HepG2 (cell line): Measurements from ENCODE around the gene IRF2. TPM values are rescaled to one million over a fixed set of nuclear protein-coding genes. Genes with fewer than 3 reads are reported as not detected.

Source experiments
- ATAC-seq: fragments of 200-7000 bp; cut with Tn5 transposase; 3 replicates; pipeline ENCODE4 v1.9.1; 2020; ENCODE audit warnings: mild to moderate bottlenecking, moderate library complexity
- BruUV-seq: library from RNA; stranded (reverse); fragments of 400-500 nt; replicated peaks from 2 replicates; lab custom pipeline; 2021; lab: Mats Ljungman, UMichigan
- CTCF ChIA-PET: fragments of 300-600 bp; formaldehyde crosslinking; extraction: SDS; loops from one replicate; lab custom pipeline; 2021; ENCODE audit warnings: low total read pairs, inconsistent platforms, low intra/inter-chr PET ratio; lab: Yijun Ruan, JAX
- POLR2A ChIA-PET: fragments of 350-600 bp; sonication (Branson Sonifier 250); formaldehyde crosslinking; loops from one replicate; lab custom pipeline; 2020; ENCODE audit warnings: antibody characterized with exemption, inconsistent platforms; lab: Yijun Ruan, JAX
- DNase-seq: peaks from one replicate; pipeline ENCODE4 v3.0.0-alpha.2; 2015; ENCODE audit warnings: low spot score
- FAIRE-seq: peaks from 3 replicates; lab custom pipeline; 2011; peaks lifted over from hg19 to GRCh38; lab: Jason Lieb, UNC
- H2AFZ ChIP-seq: one replicate; pipeline ENCODE4 v1.6.1; 2011; ENCODE audit warnings: low read length, inconsistent platforms
- H3K27ac ChIP-seq: fragments of 300-600 bp; 3 replicates; pipeline ENCODE4 v1.8.0; 2011; ENCODE audit warnings: mixed run types, mild to moderate bottlenecking, mixed read lengths, low read length, inconsistent platforms; ENCODE audit not compliant: insufficient read depth; ENCODE audit errors: extremely low read length
- H3K27me3 ChIP-seq, 2 experiments: fragments of 200-600 bp in 1 of 2; 2 replicates in 1 of 2; 3 replicates in 1 of 2; pipeline versions ENCODE4 v1.6.0 to v1.8.0; 2011; ENCODE audit warnings: low read length in 2 of 2, mild to moderate bottlenecking in 2 of 2, moderate library complexity in 2 of 2, inconsistent platforms in 1 of 2; ENCODE audit not compliant: insufficient read depth in 2 of 2, control insufficient read depth in 1 of 2
- H3K36me3 ChIP-seq, 2 experiments: fragments of 200-600 bp in 1 of 2; replicated peaks in 1 of 2; 2 replicates in 1 of 2; 3 replicates in 1 of 2; pipeline versions ENCODE4 v1.5.1 to v1.8.0; 2011; ENCODE audit warnings: low read length in 2 of 2, inconsistent platforms in 1 of 2; ENCODE audit not compliant: insufficient read depth in 2 of 2, control insufficient read depth in 1 of 2
- H3K4me1 ChIP-seq: 2 replicates; pipeline ENCODE4 v1.5.1; 2012; ENCODE audit warnings: low read length, inconsistent platforms; ENCODE audit not compliant: insufficient read depth
- H3K4me2 ChIP-seq: 2 replicates; pipeline ENCODE4 v1.6.0; 2011; ENCODE audit warnings: low read depth, low read length, inconsistent platforms
- H3K4me3 ChIP-seq, 3 experiments: fragments of 200-600 bp in 1 of 3; sonication (generic), shearing (Covaris generic) in 1 of 3; replicated peaks in 1 of 3; 2 replicates each; pipeline ENCODE4 v1.5.1; 2011 to 2016; ENCODE audit warnings: low read length in 3 of 3, inconsistent platforms in 2 of 3, low read depth in 2 of 3, mild to moderate bottlenecking in 2 of 3, control low read depth in 1 of 3, mixed read lengths in 1 of 3; ENCODE audit not compliant: insufficient read depth in 1 of 3
- H3K79me2 ChIP-seq: one replicate; pipeline ENCODE4 v1.6.1; 2011; ENCODE audit warnings: low read length, inconsistent platforms; ENCODE audit not compliant: insufficient read depth
- H3K9ac ChIP-seq: 2 replicates; pipeline ENCODE4 v1.6.0; 2011; ENCODE audit warnings: mild to moderate bottlenecking, low read depth, low read length, inconsistent platforms; ENCODE audit not compliant: insufficient read depth
- H3K9me3 ChIP-seq: 2 replicates; pipeline ENCODE4 v1.5.1; 2012; ENCODE audit warnings: mild to moderate bottlenecking, low read length
- H4K20me1 ChIP-seq: 2 replicates; pipeline ENCODE4 v1.6.0; 2011; ENCODE audit warnings: inconsistent platforms, mild to moderate bottlenecking, low read length, moderate library complexity; ENCODE audit not compliant: insufficient read depth
- CBX2 ChIP-seq, 2 experiments: fragments of 200-600 bp in 1 of 2; sonication (generic); formaldehyde crosslinking in 1 of 2; IDR thresholded peaks; 2 replicates each; pipeline versions ENCODE4 v1.7.0 to v1.8.1; 2018 to 2022; ENCODE audit warnings: low read depth in 2 of 2, low read length in 1 of 2, mild to moderate bottlenecking in 1 of 2, missing genetic modification reagents in 1 of 2
- DDIT3 ChIP-seq: sonication (generic); formaldehyde crosslinking; IDR thresholded peaks from 2 replicates; pipeline ENCODE4 v1.4.0; 2020; ENCODE audit warnings: mild to moderate bottlenecking, missing genetic modification reagents
- FOXA1 ChIP-seq, 2 experiments: fragments of 450-650 bp in 1 of 2; sonication (generic) in 1 of 2; formaldehyde crosslinking in 1 of 2; IDR thresholded peaks; 2 replicates each; pipeline versions ENCODE4 v1.4.0 to v1.6.1; 2016 to 2020; ENCODE audit warnings: missing genetic modification reagents in 1 of 2
- GABPA ChIP-seq, 2 experiments: IDR thresholded peaks; 2 replicates each; pipeline ENCODE4 v1.6.1; 2011 to 2016; ENCODE audit warnings: low read depth in 2 of 2, low read length in 1 of 2, missing biosample characterization in 1 of 2, missing genetic modification characterization in 1 of 2
- POLR2AphosphoS2 ChIP-seq: IDR thresholded peaks from 2 replicates; pipeline ENCODE4 v1.6.1; 2011; ENCODE audit warnings: low read depth, low read length, improper control_type of control experiment
- RFX1 ChIP-seq: fragments of 450-650 bp; IDR thresholded peaks from 2 replicates; pipeline ENCODE4 v1.6.1; 2017
- XBP1 ChIP-seq: sonication (generic); formaldehyde crosslinking; IDR thresholded peaks from 2 replicates; pipeline ENCODE4 v1.5.0; 2020; ENCODE audit warnings: missing genetic modification reagents
- ZNF138 ChIP-seq: sonication (generic); formaldehyde crosslinking; IDR thresholded peaks from 2 replicates; pipeline ENCODE4 v1.5.0; 2020; ENCODE audit warnings: mild to moderate bottlenecking, low read depth, missing genetic modification reagents
- WGBS: methylation state at CpG from one replicate; pipeline ENCODE4 v1.1.6; 2017; ENCODE audit warnings: low lambda C conversion rate; 5-methylcytosine and 5-hydroxymethylcytosine counted together
- in situ Hi-C: cut with HindIII; loops from 2 replicates; pipeline ENCODE4 v1.10.0; 2017; ENCODE audit warnings: low pct_unique_long_range_greater_than_20kb; ENCODE audit not compliant: extremely low pct_ligation_motif_present
- intact Hi-C: fragments of 100-400 bp; cut with micrococcal nuclease; formaldehyde crosslinking; loops from one replicate; pipeline ENCODE4 v1.10.0; 2022; ENCODE audit not compliant: unreplicated experiment
- polyA plus RNA-seq, 8 experiments: library from polyadenylated mRNA; depleted of rRNA in 3 of 8; stranded (reverse) in 7 of 8; unstranded in 1 of 8; fragments of >200 nt; fragmentation: Illumina TruSeq in 4 of 8; extraction: Trizol in 4 of 8; gene quantifications; 2 replicates each; pipeline versions ENCODE4 v1.2.1 to v1.2.3, GENCODE V29; 2011 to 2016; ENCODE audit warnings: low read depth in 4 of 8, missing spikeins in 1 of 8, mixed read lengths in 1 of 8; ENCODE audit not compliant: insufficient read depth in 1 of 8
- total RNA-seq, 5 experiments: library from RNA; depleted of rRNA; stranded (reverse); fragments of >200 nt; fragmentation: Illumina TruSeq; extraction: Trizol; gene quantifications; 2 replicates each; pipeline ENCODE4 v1.2.3, GENCODE V29; 2016; ENCODE audit warnings: low read depth in 1 of 5
- TF ChIP-seq, protein P1 (sequence below): sonication (generic); formaldehyde crosslinking; IDR thresholded peaks from 2 replicates; pipeline ENCODE4 v1.5.0; 2020; ENCODE audit warnings: mild to moderate bottlenecking, missing genetic modification reagents
- TF ChIP-seq, protein P2 (sequence below): sonication (generic); formaldehyde crosslinking; IDR thresholded peaks from 2 replicates; pipeline ENCODE4 v1.4.0; 2020; ENCODE audit warnings: missing genetic modification reagents, borderline replicate concordance
- TF ChIP-seq, protein P3 (sequence below): sonication (generic); formaldehyde crosslinking; IDR thresholded peaks from 2 replicates; pipeline ENCODE4 v1.9.0; 2022; ENCODE audit warnings: missing genetic modification reagents, mild to moderate bottlenecking, borderline replicate concordance
- TF ChIP-seq, protein P4 (sequence below): sonication (generic); formaldehyde crosslinking; IDR thresholded peaks from 2 replicates; pipeline ENCODE4 v1.5.0; 2020; ENCODE audit warnings: mild to moderate bottlenecking, missing genetic modification reagents

IRF2 gene
- total and polyA plus RNA-seq, 2 of the 13 experiments (the other 11 are each of a cell fraction or from before 2014, with no cell fraction given) = 15.5 to 28.8 TPM

DNA sequence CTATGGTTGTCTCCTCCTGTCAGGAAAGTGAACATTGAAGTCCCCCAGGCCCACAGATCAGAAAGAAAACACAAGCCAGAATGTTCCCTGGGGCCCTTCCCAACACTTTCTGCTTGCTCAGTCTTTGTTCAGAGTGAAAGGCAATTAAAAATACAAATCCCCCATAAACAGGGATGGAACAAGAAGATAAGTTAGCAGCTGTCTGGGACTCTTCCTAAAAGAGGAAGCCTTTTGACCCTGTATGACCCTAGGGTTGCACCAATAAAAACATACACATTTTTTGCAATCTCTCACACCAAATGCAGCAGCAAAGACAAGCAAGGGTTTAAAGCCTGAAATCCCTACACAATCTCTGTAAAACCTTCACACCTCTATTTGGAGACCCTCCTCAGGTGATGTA, 22.6 kb downstream of the IRF2 start (continued):
- TF ChIP-seq GABPA (IDR thresholded peaks at IDR 0.05; ENCODE audit: low read depth, low read length) (no peak), GABPA (CRISPR knock-in tag; IDR thresholded peaks at IDR 0.05; ENCODE audit: low read depth) (no peak), RFX1 (no peak), XBP1 (CRISPR knock-in tag) (no peak)

GRCh38 chr4:184450743-184451535, 23.4 kb downstream of the IRF2 start:
- H4K20me1 ChIP-seq = peaks cover 28% of the 10 kb centered on the region
- ATAC-seq (no peak), DNase-seq (no peak), FAIRE-seq (no peak)
- H3K79me2 ChIP-seq = peaks cover 78% of the 10 kb centered on the region
- no peaks in the 10 kb centered on the region for H3K9me3 ChIP-seq
- H2AFZ ChIP-seq = no peak overlapping the region
- in situ Hi-C loops = no loop called here
- no TSS peak for BruUV-seq
- peaks cover 0 to 7% of the 10 kb centered on the region in 2 experiments; a peak in 3 of 5 replicates for H3K36me3 ChIP-seq
- H3K9ac ChIP-seq = no peak overlapping the region
- H3K4me1 ChIP-seq = peaks cover 28% of the 10 kb centered on the region
- 91% methylated on average over 8 of the region's 8 CpGs for WGBS
- H3K4me2 ChIP-seq = no peak overlapping the region
- no peak overlapping the region for H3K27ac ChIP-seq
- ChIA-PET POLR2A (no interaction called here), CTCF (no interaction called here)
- no peak overlapping the region for H3K4me3 ChIP-seq
- intact Hi-C loops = no loop called here
- H3K27me3 ChIP-seq = no peaks in the 10 kb centered on the region
- TF ChIP-seq CBX2 (IDR thresholded peaks at IDR 0.05; ENCODE audit: low read depth, low read length) = no peak
- no peak for TF ChIP-seq CBX2 (CRISPR knock-in tag; IDR thresholded peaks at IDR 0.05; ENCODE audit: low read depth)
- TF ChIP-seq POLR2AphosphoS2 = no peak
- TF ChIP-seq, protein P1, sequence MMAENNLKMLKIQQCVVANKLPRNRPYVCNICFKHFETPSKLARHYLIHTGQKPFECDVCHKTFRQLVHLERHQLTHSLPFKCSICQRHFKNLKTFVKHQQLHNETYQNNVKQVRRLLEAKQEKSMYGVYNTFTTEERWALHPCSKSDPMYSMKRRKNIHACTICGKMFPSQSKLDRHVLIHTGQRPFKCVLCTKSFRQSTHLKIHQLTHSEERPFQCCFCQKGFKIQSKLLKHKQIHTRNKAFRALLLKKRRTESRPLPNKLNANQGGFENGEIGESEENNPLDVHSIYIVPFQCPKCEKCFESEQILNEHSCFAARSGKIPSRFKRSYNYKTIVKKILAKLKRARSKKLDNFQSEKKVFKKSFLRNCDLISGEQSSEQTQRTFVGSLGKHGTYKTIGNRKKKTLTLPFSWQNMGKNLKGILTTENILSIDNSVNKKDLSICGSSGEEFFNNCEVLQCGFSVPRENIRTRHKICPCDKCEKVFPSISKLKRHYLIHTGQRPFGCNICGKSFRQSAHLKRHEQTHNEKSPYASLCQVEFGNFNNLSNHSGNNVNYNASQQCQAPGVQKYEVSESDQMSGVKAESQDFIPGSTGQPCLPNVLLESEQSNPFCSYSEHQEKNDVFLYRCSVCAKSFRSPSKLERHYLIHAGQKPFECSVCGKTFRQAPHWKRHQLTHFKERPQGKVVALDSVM = no peak
- TF ChIP-seq, protein P2, sequence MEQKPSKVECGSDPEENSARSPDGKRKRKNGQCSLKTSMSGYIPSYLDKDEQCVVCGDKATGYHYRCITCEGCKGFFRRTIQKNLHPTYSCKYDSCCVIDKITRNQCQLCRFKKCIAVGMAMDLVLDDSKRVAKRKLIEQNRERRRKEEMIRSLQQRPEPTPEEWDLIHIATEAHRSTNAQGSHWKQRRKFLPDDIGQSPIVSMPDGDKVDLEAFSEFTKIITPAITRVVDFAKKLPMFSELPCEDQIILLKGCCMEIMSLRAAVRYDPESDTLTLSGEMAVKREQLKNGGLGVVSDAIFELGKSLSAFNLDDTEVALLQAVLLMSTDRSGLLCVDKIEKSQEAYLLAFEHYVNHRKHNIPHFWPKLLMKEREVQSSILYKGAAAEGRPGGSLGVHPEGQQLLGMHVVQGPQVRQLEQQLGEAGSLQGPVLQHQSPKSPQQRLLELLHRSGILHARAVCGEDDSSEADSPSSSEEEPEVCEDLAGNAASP = no peak
- no peak for TF ChIP-seq ZNF138
- no peak for TF ChIP-seq DDIT3 (CRISPR knock-in tag)
- TF ChIP-seq FOXA1 (IDR thresholded peaks at IDR 0.05) = no peak
- no peak for TF ChIP-seq FOXA1 (CRISPR knock-in tag; IDR thresholded peaks at IDR 0.05)
- TF ChIP-seq, protein P3, sequence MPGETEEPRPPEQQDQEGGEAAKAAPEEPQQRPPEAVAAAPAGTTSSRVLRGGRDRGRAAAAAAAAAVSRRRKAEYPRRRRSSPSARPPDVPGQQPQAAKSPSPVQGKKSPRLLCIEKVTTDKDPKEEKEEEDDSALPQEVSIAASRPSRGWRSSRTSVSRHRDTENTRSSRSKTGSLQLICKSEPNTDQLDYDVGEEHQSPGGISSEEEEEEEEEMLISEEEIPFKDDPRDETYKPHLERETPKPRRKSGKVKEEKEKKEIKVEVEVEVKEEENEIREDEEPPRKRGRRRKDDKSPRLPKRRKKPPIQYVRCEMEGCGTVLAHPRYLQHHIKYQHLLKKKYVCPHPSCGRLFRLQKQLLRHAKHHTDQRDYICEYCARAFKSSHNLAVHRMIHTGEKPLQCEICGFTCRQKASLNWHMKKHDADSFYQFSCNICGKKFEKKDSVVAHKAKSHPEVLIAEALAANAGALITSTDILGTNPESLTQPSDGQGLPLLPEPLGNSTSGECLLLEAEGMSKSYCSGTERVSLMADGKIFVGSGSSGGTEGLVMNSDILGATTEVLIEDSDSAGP (CRISPR knock-in tag) = no peak
- TF ChIP-seq, protein P4, sequence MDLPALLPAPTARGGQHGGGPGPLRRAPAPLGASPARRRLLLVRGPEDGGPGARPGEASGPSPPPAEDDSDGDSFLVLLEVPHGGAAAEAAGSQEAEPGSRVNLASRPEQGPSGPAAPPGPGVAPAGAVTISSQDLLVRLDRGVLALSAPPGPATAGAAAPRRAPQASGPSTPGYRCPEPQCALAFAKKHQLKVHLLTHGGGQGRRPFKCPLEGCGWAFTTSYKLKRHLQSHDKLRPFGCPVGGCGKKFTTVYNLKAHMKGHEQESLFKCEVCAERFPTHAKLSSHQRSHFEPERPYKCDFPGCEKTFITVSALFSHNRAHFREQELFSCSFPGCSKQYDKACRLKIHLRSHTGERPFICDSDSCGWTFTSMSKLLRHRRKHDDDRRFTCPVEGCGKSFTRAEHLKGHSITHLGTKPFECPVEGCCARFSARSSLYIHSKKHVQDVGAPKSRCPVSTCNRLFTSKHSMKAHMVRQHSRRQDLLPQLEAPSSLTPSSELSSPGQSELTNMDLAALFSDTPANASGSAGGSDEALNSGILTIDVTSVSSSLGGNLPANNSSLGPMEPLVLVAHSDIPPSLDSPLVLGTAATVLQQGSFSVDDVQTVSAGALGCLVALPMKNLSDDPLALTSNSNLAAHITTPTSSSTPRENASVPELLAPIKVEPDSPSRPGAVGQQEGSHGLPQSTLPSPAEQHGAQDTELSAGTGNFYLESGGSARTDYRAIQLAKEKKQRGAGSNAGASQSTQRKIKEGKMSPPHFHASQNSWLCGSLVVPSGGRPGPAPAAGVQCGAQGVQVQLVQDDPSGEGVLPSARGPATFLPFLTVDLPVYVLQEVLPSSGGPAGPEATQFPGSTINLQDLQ (CRISPR knock-in tag) = no peak
